Fibroblast of lung (primary cell): ENCODE measurements around the gene SULF2. TPM values are rescaled to one million over a fixed set of nuclear protein-coding genes. Genes with fewer than 3 reads are reported as not detected.

Experiments used
- DNase-seq, 2 donors: peaks; one replicate each; pipeline versions ENCODE4 v3.0.0 to v3.0.0-alpha.2; 2010; ENCODE audit warnings: low read depth in 2 of 2
- H2AFZ ChIP-seq: 2 replicates; pipeline ENCODE4 v1.5.1; 2012; ENCODE audit warnings: low read length, control low read depth, inconsistent platforms
- H3K27ac ChIP-seq: 2 replicates; pipeline ENCODE4 v1.5.1; 2011; ENCODE audit warnings: low read length, control low read depth; ENCODE audit not compliant: insufficient read depth
- H3K27me3 ChIP-seq: 2 replicates; pipeline ENCODE4 v1.5.1; 2011; ENCODE audit warnings: mild to moderate bottlenecking, low read length; ENCODE audit not compliant: control insufficient read depth, insufficient read depth
- H3K36me3 ChIP-seq: 2 replicates; pipeline ENCODE4 v1.5.1; 2011; ENCODE audit warnings: low read length; ENCODE audit not compliant: control insufficient read depth, insufficient read depth
- H3K4me1 ChIP-seq: 2 replicates; pipeline ENCODE4 v1.5.1; 2011; ENCODE audit warnings: low read length; ENCODE audit not compliant: control insufficient read depth, insufficient read depth; ENCODE audit errors: extremely low read depth
- H3K4me2 ChIP-seq: 2 replicates; pipeline ENCODE4 v1.5.1; 2011; ENCODE audit warnings: low read length, control low read depth; ENCODE audit not compliant: insufficient read depth; ENCODE audit errors: extremely low read depth
- H3K4me3 ChIP-seq, 4 experiments: fragments of 200-600 bp in 1 of 4; sonication (generic) in 1 of 4; replicated peaks in 1 of 4; 2 replicates each; pipeline ENCODE4 v1.5.1; 2011 to 2016; ENCODE audit warnings: low read length in 4 of 4, low read depth in 3 of 4, mild to moderate bottlenecking in 3 of 4, control low read depth in 2 of 4, inconsistent platforms in 1 of 4, mixed read lengths in 1 of 4; ENCODE audit not compliant: insufficient read depth in 1 of 4; ENCODE audit errors: control extremely low read depth in 1 of 4
- H3K79me2 ChIP-seq: 2 replicates; pipeline ENCODE4 v1.5.1; 2012; ENCODE audit warnings: mild to moderate bottlenecking, low read length, inconsistent platforms; ENCODE audit not compliant: control insufficient read depth, insufficient read depth
- H3K9ac ChIP-seq: 2 replicates; pipeline ENCODE4 v1.5.1; 2011; ENCODE audit warnings: mild to moderate bottlenecking, low read length, control low read depth; ENCODE audit not compliant: insufficient read depth
- H3K9me3 ChIP-seq: 2 replicates; pipeline ENCODE4 v1.5.1; 2012; ENCODE audit warnings: low read depth, low read length; ENCODE audit not compliant: control insufficient read depth, insufficient read depth
- H4K20me1 ChIP-seq: 2 replicates; pipeline ENCODE4 v1.5.1; 2011; ENCODE audit warnings: low read length; ENCODE audit not compliant: control insufficient read depth, insufficient read depth; ENCODE audit errors: extremely low read depth
- CTCF ChIP-seq, 2 donors: IDR thresholded peaks in 1 of 2; conservative IDR thresholded peaks in 1 of 2; 1 replicate in 1 of 2; 2 replicates in 1 of 2; pipeline ENCODE4 v1.5.1; 2011 to 2012; ENCODE audit warnings: low read length in 2 of 2, control low read depth in 1 of 2, inconsistent platforms in 1 of 2, low read depth in 1 of 2, mild to moderate bottlenecking in 1 of 2
- EZH2 ChIP-seq: IDR thresholded peaks from 2 replicates; pipeline ENCODE4 v1.5.1; 2012; ENCODE audit warnings: low read length, control low read depth, mild to moderate bottlenecking; ENCODE audit errors: missing control alignments
- polyA plus RNA-seq, 2 donors: library from polyadenylated mRNA; depleted of rRNA in 1 of 2; stranded (reverse) in 1 of 2; unstranded in 1 of 2; fragments of >200 nt; gene quantifications; 2 replicates each; pipeline ENCODE4 v1.2.1, GENCODE V29; 2011 to 2012; ENCODE audit warnings: missing spikeins in 1 of 2
- total RNA-seq: library from RNA; depleted of rRNA; stranded (reverse); fragments of >200 nt; gene quantifications from 2 replicates; pipeline ENCODE4 v1.2.1, GENCODE V29; 2014

Gene SULF2
- total and polyA plus RNA-seq, 2 donors (not counting 1 experiment from before 2014, with no cell fraction given), result 0.26 to 9.6 TPM

GRCh38 chr20:47724910-47725247, 60.4 kb downstream of the SULF2 start:
- no peak for TF ChIP-seq CTCF (conservative IDR thresholded peaks at IDR 0.05 in 1 of 2, IDR thresholded peaks at IDR 0.05 in 1 of 2; ENCODE audit: low read depth in 1 of 2, low read length in 2 of 2)
- no peak for TF ChIP-seq EZH2
- no peaks in the 10 kb centered on the region for H3K4me1 ChIP-seq
- no peaks in the 10 kb centered on the region for H4K20me1 ChIP-seq
- H3K9ac ChIP-seq, result no peak overlapping the region
- H3K27ac ChIP-seq, result no peak overlapping the region
- no peak for DNase-seq
- H3K9me3 ChIP-seq, result no peaks in the 10 kb centered on the region
- no peak overlapping the region for H2AFZ ChIP-seq
- no peaks in the 10 kb centered on the region for H3K36me3 ChIP-seq
- H3K79me2 ChIP-seq, result no peaks in the 10 kb centered on the region
- no peaks in the 10 kb centered on the region for H3K27me3 ChIP-seq
- H3K4me3 ChIP-seq, result no peak overlapping the region
- H3K4me2 ChIP-seq, result no peak overlapping the region

- H3K4me1 ChIP-seq, result no peaks in the 10 kb centered on the region
Observed at GRCh38 chr20:47724396-47724795, 60.9 kb downstream of the SULF2 start.

GRCh38 chr20:47723322-47723721, 62.0 kb downstream of the SULF2 start:
- TF ChIP-seq CTCF (conservative IDR thresholded peaks at IDR 0.05 in 1 of 2, IDR thresholded peaks at IDR 0.05 in 1 of 2; ENCODE audit: low read depth in 1 of 2, low read length in 2 of 2), result no peak
- TF ChIP-seq EZH2, result no peak
- H3K4me3 ChIP-seq, result no peak overlapping the region
- no peaks in the 10 kb centered on the region for H3K27me3 ChIP-seq
- no peak overlapping the region for H3K9ac ChIP-seq
- H4K20me1 ChIP-seq, result no peaks in the 10 kb centered on the region
- no peaks in the 10 kb centered on the region for H3K9me3 ChIP-seq
- H2AFZ ChIP-seq, result no peak overlapping the region
- H3K36me3 ChIP-seq, result no peaks in the 10 kb centered on the region
- H3K4me1 ChIP-seq, result no peaks in the 10 kb centered on the region
- DNase-seq, result no peak
- H3K4me2 ChIP-seq, result no peak overlapping the region
- no peak overlapping the region for H3K27ac ChIP-seq
- no peaks in the 10 kb centered on the region for H3K79me2 ChIP-seq

More at GRCh38 chr20:47724396-47724795, 60.9 kb downstream of the SULF2 start:
- no peak for DNase-seq
- Histone ChIP-seq H3K79me2 (no peaks in the 10 kb centered on the region), H3K4me2 (no peak overlapping the region), H2AFZ (no peak overlapping the region), H3K27ac (no peak overlapping the region), H3K9me3 (no peaks in the 10 kb centered on the region), H4K20me1 (no peaks in the 10 kb centered on the region), H3K27me3 (no peaks in the 10 kb centered on the region), H3K4me3 (no peak overlapping the region), H3K36me3 (no peaks in the 10 kb centered on the region), H3K9ac (no peak overlapping the region)
- TF ChIP-seq EZH2, result no peak
- TF ChIP-seq CTCF (conservative IDR thresholded peaks at IDR 0.05 in 1 of 2, IDR thresholded peaks at IDR 0.05 in 1 of 2; ENCODE audit: low read depth in 1 of 2, low read length in 2 of 2), result no peak
